ENCODE data around the gene TDRD12. TPM values are rescaled to one million over a fixed set of nuclear protein-coding genes. Genes with fewer than 3 reads are reported as not detected.

Gene TDRD12
- total RNA-seq, 1 experiment from 2014 or later, result 0.33 TPM

- no peaks in the 10 kb centered on the region for H3K9me2 ChIP-seq (ENCODE audit: insufficient read depth)
- H2AFZ ChIP-seq, result no peak overlapping the region
- TF ChIP-seq CTCF (conservative IDR thresholded peaks at IDR 0.05), result no peak
- TF ChIP-seq EZH2 (IDR thresholded peaks at IDR 0.05; ENCODE audit: low read depth), result no peak
- H3K79me2 ChIP-seq (ENCODE audit: low read depth), result no peaks in the 10 kb centered on the region
- intact Hi-C loops (cut with micrococcal nuclease; ENCODE audit: unreplicated experiment), result no loop called here
- ChIA-PET CTCF (no interaction called here), POLR2A (ENCODE audit: unreplicated experiment) (no interaction called here)
- no TSS peak for BruUV-seq (replicated peaks)
- no peaks in the 10 kb centered on the region for H3F3A ChIP-seq (ENCODE audit: insufficient read depth, low read depth)
- no peaks in the 10 kb centered on the region for H3K4me1 ChIP-seq (replicated peaks; ENCODE audit: insufficient read depth)
- peaks cover 6% of the 10 kb centered on the region; the same call in 1 of the 2 replicates for H3K27me3 ChIP-seq (ENCODE audit: insufficient read depth, low read depth)
- no peak overlapping the region for H3K4me2 ChIP-seq
- no peaks in the 10 kb centered on the region for H3K36me3 ChIP-seq (ENCODE audit: low read depth)
- no peak for DNase-seq
- H3K9me3 ChIP-seq (ENCODE audit: insufficient read depth, low read depth), result no peaks in the 10 kb centered on the region
- H4K20me1 ChIP-seq (ENCODE audit: insufficient read depth), result no peaks in the 10 kb centered on the region
- no peak overlapping the region for H3K27ac ChIP-seq
- no peak overlapping the region for H3K4me3 ChIP-seq
These were observed 99.0 kb downstream of the TDRD12 start for GRCh38 chr19:32818536-32818935.

- no peaks in the 10 kb centered on the region for H3K36me3 ChIP-seq (ENCODE audit: low read depth)
- H3K4me2 ChIP-seq, result no peak overlapping the region
- TF ChIP-seq CTCF (conservative IDR thresholded peaks at IDR 0.05), result no peak
- no peak for TF ChIP-seq EZH2 (IDR thresholded peaks at IDR 0.05; ENCODE audit: low read depth)
- peak in 1 of 2 experiments; percentile 10 for DNase-seq
- H3K4me3 ChIP-seq, result no peak overlapping the region
- intact Hi-C loops (cut with micrococcal nuclease; ENCODE audit: unreplicated experiment), result no loop called here
- peaks cover 6% of the 10 kb centered on the region; the same call in 1 of the 2 replicates for H3K27me3 ChIP-seq (ENCODE audit: insufficient read depth, low read depth)
- POLR2A ChIA-PET (ENCODE audit: unreplicated experiment), result no interaction called here
- H2AFZ ChIP-seq, result no peak overlapping the region
- H3K27ac ChIP-seq, result no peak overlapping the region
- H3F3A ChIP-seq (ENCODE audit: insufficient read depth, low read depth), result no peaks in the 10 kb centered on the region
- H3K9me3 ChIP-seq (ENCODE audit: insufficient read depth, low read depth), result no peaks in the 10 kb centered on the region
- BruUV-seq (replicated peaks), result no TSS peak
- H3K9me2 ChIP-seq (ENCODE audit: insufficient read depth), result no peaks in the 10 kb centered on the region
- CTCF ChIA-PET, result no interaction called here
- H3K4me1 ChIP-seq (replicated peaks; ENCODE audit: insufficient read depth), result no peaks in the 10 kb centered on the region
- no peaks in the 10 kb centered on the region for H3K79me2 ChIP-seq (ENCODE audit: low read depth)
- H4K20me1 ChIP-seq (ENCODE audit: insufficient read depth), result no peaks in the 10 kb centered on the region
These were observed 100.1 kb downstream of the TDRD12 start for GRCh38 chr19:32819419-32820400.

- no peak overlapping the region for H3K27ac ChIP-seq
- no peaks in the 10 kb centered on the region for H3K79me2 ChIP-seq (ENCODE audit: low read depth)
- POLR2A ChIA-PET (ENCODE audit: unreplicated experiment), result no interaction called here
- H2AFZ ChIP-seq, result no peak overlapping the region
- H3K4me3 ChIP-seq, result no peak overlapping the region
- no peaks in the 10 kb centered on the region for H3K9me2 ChIP-seq (ENCODE audit: insufficient read depth)
- no peaks in the 10 kb centered on the region for H3K4me1 ChIP-seq (replicated peaks; ENCODE audit: insufficient read depth)
- H3K36me3 ChIP-seq (ENCODE audit: low read depth), result no peaks in the 10 kb centered on the region
- CTCF ChIA-PET, result no interaction called here
- peaks cover 6% of the 10 kb centered on the region; the same call in 1 of the 2 replicates for H3K27me3 ChIP-seq (ENCODE audit: insufficient read depth, low read depth)
- no TSS peak for BruUV-seq (replicated peaks)
- H3F3A ChIP-seq (ENCODE audit: insufficient read depth, low read depth), result no peaks in the 10 kb centered on the region
- no peak overlapping the region for H3K4me2 ChIP-seq
- TF ChIP-seq CTCF (conservative IDR thresholded peaks at IDR 0.05), result no peak
- no peak for TF ChIP-seq EZH2 (IDR thresholded peaks at IDR 0.05; ENCODE audit: low read depth)
- intact Hi-C loops (cut with micrococcal nuclease; ENCODE audit: unreplicated experiment), result no loop called here
- DNase-seq, result no peak
- no peaks in the 10 kb centered on the region for H3K9me3 ChIP-seq (ENCODE audit: insufficient read depth, low read depth)
- no peaks in the 10 kb centered on the region for H4K20me1 ChIP-seq (ENCODE audit: insufficient read depth)
These were observed 103.6 kb downstream of the TDRD12 start for GRCh38 chr19:32822916-32823746.

Data from PC-9 (cell line).